A673 (cell line): ENCODE measurements around the gene PCDHGB1. TPM values are rescaled to one million over a fixed set of nuclear protein-coding genes. Genes with fewer than 3 reads are reported as not detected.
"Not testable (repeated sequence)": the region's sequence is repeated elsewhere in the genome, so short reads cannot be mapped to it uniquely, and the experiment has no call there.

ENCODE experiments used
- BruUV-seq: library from RNA; stranded (reverse); fragments of 400-500 nt; replicated peaks from 2 replicates; lab custom pipeline; 2021; lab: Mats Ljungman, UMichigan
- CTCF ChIA-PET: fragments of 300-600 bp; sonication (Branson Sonifier 250); formaldehyde crosslinking; loops from one replicate; lab custom pipeline; 2022; ENCODE audit warnings: antibody characterized with exemption; lab: Charles Lee
- POLR2A ChIA-PET: fragments of 300-600 bp; sonication (Branson Sonifier 250); formaldehyde crosslinking; loops from one replicate; lab custom pipeline; 2022; ENCODE audit warnings: antibody characterized with exemption; ENCODE audit not compliant: low non-redundant PET; lab: Charles Lee
- DNase-seq: peaks from one replicate; pipeline ENCODE4 v3.0.0-alpha.2; 2015; ENCODE audit warnings: low spot score
- H3K27ac ChIP-seq: fragments of 200-600 bp; sonication (generic); 2 replicates; pipeline ENCODE4 v1.5.1; 2016; ENCODE audit warnings: mixed run types, low read depth, mild to moderate bottlenecking, mixed read lengths, antibody characterized with exemption, low read length; ENCODE audit not compliant: poor library complexity, severe bottlenecking
- H3K27me3 ChIP-seq: fragments of 200-600 bp; sonication (generic); replicated peaks from 2 replicates; pipeline ENCODE4 v1.6.1; 2017; ENCODE audit warnings: mixed run types, low read depth, mild to moderate bottlenecking, mixed read lengths, antibody characterized with exemption, low read length; ENCODE audit not compliant: insufficient read depth, poor library complexity
- H3K36me3 ChIP-seq: fragments of 200-600 bp; sonication (generic); 2 replicates; pipeline ENCODE4 v1.6.1; 2016; ENCODE audit warnings: mixed run types, mild to moderate bottlenecking, mixed read lengths, antibody characterized with exemption, low read length; ENCODE audit not compliant: insufficient read depth, poor library complexity, severe bottlenecking
- H3K4me1 ChIP-seq: fragments of 200-600 bp; sonication (generic); 2 replicates; pipeline ENCODE4 v1.6.1; 2017; ENCODE audit warnings: mixed run types, mild to moderate bottlenecking, mixed read lengths, antibody characterized with exemption, low read length; ENCODE audit not compliant: insufficient read depth, poor library complexity, severe bottlenecking
- H3K4me3 ChIP-seq: fragments of 200-600 bp; sonication (generic); 2 replicates; pipeline ENCODE4 v1.5.1; 2016; ENCODE audit warnings: low read depth, mixed run types, mild to moderate bottlenecking, mixed read lengths, low read length; ENCODE audit not compliant: poor library complexity, severe bottlenecking
- H3K9me3 ChIP-seq: fragments of 200-600 bp; sonication (generic); 2 replicates; pipeline ENCODE4 v1.6.1; 2016; ENCODE audit warnings: mixed run types, low read depth, mild to moderate bottlenecking, mixed read lengths, antibody characterized with exemption, low read length; ENCODE audit not compliant: poor library complexity, severe bottlenecking
- CTCF ChIP-seq: fragments of 300-800, 200-600 bp; sonication (generic); conservative IDR thresholded peaks from 2 replicates; pipeline ENCODE4 v1.5.1; 2017; ENCODE audit warnings: low read depth, mild to moderate bottlenecking, antibody characterized with exemption, low read length, moderate library complexity, mixed read lengths
- EZH2 ChIP-seq: fragments of 200-600 bp; sonication (generic); IDR thresholded peaks from 2 replicates; pipeline ENCODE4 v1.6.1; 2017; ENCODE audit warnings: borderline replicate concordance, low read depth, mild to moderate bottlenecking, mixed read lengths, antibody characterized with exemption, low read length; ENCODE audit not compliant: poor library complexity, severe bottlenecking
- intact Hi-C: fragments of 100-400 bp; cut with micrococcal nuclease; formaldehyde crosslinking; loops from one replicate; pipeline ENCODE4 v1.10.0; 2022; ENCODE audit not compliant: unreplicated experiment
- total RNA-seq: library from RNA; stranded (reverse); gene quantifications from 2 replicates; pipeline ENCODE4 v1.2.3, GENCODE V29; 2021

Gene PCDHGB1
- total RNA-seq, 1 experiment from 2014 or later = 7.6 TPM

DNA sequence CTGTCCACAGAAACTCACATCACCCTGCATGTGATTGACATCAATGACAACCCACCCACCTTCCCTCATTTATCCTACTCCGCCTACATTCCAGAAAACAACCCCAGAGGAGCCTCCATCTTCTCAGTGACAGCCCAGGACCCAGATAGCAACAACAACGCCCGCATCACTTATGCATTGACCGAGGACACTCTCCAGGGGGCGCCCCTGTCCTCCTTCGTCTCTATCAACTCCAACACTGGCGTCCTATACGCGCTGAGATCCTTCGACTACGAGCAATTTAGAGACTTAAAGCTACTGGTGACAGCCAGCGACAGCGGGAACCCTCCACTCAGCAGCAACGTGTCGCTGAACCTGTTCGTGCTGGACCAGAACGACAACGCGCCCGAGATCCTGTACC is 4.6 kb upstream of the PCDHGB1 start:
- no peak for DNase-seq
- no peaks in the 10 kb centered on the region for H3K27me3 ChIP-seq
- BruUV-seq = no TSS peak
- no peak for TF ChIP-seq EZH2
- TF ChIP-seq CTCF = no peak
- H3K4me1 ChIP-seq = no peaks in the 10 kb centered on the region
- H3K4me3 ChIP-seq = no peak overlapping the region
- H3K36me3 ChIP-seq = no peaks in the 10 kb centered on the region
- peaks cover 10% of the 10 kb centered on the region for H3K9me3 ChIP-seq
- H3K27ac ChIP-seq = no peak overlapping the region
- intact Hi-C loops = no loop called here
- ChIA-PET POLR2A (no interaction called here), CTCF (no interaction called here)

DNA sequence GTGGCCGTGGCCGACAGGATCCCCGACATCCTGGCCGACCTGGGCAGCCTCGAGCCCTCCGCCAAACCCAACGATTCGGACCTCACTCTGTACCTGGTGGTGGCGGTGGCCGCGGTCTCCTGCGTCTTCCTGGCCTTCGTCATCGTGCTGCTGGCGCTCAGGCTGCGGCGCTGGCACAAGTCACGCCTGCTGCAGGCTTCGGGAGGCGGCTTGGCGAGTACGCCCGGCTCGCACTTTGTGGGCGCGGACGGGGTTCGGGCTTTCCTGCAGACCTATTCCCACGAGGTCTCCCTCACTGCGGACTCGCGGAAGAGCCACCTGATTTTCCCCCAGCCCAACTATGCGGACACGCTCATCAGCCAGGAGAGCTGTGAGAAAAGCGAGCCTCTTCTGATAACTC is 3.9 kb upstream of the PCDHGB1 start:
- peaks cover 12% of the 10 kb centered on the region for H3K9me3 ChIP-seq

DNA sequence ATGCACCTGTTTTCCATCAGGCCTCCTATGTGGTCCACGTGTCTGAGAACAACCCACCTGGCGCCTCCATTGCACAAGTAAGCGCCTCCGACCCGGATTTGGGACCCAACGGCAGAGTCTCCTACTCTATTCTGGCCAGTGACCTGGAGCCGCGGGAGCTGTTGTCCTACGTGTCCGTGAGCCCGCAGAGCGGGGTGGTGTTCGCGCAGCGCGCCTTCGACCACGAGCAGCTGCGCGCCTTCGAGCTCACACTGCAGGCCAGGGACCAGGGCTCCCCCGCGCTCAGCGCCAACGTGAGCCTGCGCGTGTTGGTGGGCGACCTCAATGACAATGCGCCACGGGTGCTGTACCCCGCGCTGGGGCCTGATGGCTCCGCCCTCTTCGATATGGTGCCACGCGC is 1.7 kb downstream of the PCDHGB1 start:
- no peak overlapping the region for H3K27ac ChIP-seq
- no peak overlapping the region for H3K4me3 ChIP-seq
- no peak for DNase-seq
- TF ChIP-seq CTCF = no peak
- no peak for TF ChIP-seq EZH2
- H3K36me3 ChIP-seq = no peaks in the 10 kb centered on the region
- ChIA-PET POLR2A (no interaction called here), CTCF (interaction anchor here (2.5 kb wide), 1 partner anchor 212 kb away, joined by 12 read pairs; no protein-coding TSS in a partner anchor)
- H3K4me1 ChIP-seq = no peaks in the 10 kb centered on the region
- H3K27me3 ChIP-seq = no peaks in the 10 kb centered on the region
- intact Hi-C loops = loop anchor here (5.0 kb wide), 1 partner anchor 211 kb away; no protein-coding TSS in a partner anchor
- H3K9me3 ChIP-seq = peaks cover 41% of the 10 kb centered on the region
- BruUV-seq = no TSS peak

More for the DNA sequence above, 3.9 kb upstream of the PCDHGB1 start:
- H3K27ac ChIP-seq, BruUV-seq, POLR2A ChIA-PET, H3K4me1 ChIP-seq, CTCF ChIA-PET, H3K27me3 ChIP-seq, intact Hi-C loops, H3K4me3 ChIP-seq, DNase-seq, H3K36me3 ChIP-seq: not testable (repeated sequence)

DNA sequence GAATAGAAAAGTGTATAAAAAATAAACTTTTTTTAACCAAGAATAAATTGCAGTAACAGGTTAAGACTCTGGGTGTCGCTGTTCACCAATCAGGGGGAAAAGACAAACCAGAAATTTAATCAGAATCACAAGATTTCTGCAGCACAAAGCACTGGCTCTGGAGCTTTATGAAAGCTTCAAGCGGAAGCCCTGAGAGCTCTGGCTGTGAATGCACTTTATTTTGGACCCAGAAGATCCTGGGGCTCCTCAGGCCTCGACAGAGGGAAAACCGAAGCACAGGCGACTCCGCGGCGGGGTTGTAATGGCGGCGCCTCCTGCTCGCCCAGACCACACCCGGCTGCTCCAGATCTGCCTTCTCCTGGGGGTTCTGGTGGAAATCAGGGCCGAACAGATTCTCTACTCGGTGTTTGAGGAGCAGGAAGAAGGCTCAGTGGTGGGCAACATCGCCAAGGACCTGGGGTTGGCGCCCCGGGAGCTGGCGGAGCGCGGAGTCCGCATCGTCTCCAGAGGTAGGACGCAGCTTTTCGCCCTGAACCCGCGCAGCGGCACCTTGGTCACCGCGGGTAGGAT is 5.1 kb downstream of the PCDHGB1 start, which contains the start of gene PCDHGA4:
Gene PCDHGA4 (plus strand): TSS at position 122 of the 570 bp plus-strand sequence. CDS start 87 bp downstream, at position 209.
- TF ChIP-seq CTCF (peak; percentile 50), EZH2 (no peak)
- H3K4me1 ChIP-seq = no peaks in the 10 kb centered on the region
- H3K36me3 ChIP-seq = no peaks in the 10 kb centered on the region
- DNase-seq = no peak
- POLR2A ChIA-PET = no interaction called here
- H3K27me3 ChIP-seq = no peaks in the 10 kb centered on the region
- H3K27ac ChIP-seq = no peak within 1 kb of the TSS
- H3K9me3 ChIP-seq = peaks cover 45% of the 10 kb centered on the region
- CTCF ChIA-PET = no interaction called here
- BruUV-seq = no TSS peak
- no peak within 1 kb of the TSS for H3K4me3 ChIP-seq
- intact Hi-C loops = loop anchor here (5.0 kb wide), 1 partner anchor 207 kb away; no protein-coding TSS in a partner anchor
